ENCODE data around the gene SERP2.

DNA sequence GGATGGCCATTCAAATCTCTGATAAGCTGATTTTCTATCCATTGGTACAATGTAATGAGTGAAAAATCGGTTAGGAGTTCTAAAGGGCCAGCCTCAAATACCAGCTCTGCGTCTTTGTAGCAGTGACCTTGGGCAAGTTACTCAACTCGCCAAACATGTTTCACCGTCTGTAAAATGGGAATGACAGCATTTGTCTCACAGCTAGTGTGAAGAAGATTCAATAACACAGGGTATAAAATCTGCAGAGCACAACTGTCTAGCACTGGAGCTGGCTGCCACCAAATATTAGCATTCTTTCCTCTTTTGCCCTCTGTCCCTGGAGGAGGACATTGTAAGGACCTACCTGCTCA, 22.1 kb upstream of the SERP2 start:
- TF ChIP-seq POLR2A (IDR thresholded peaks at IDR 0.05), result no peak
- TF ChIP-seq CTCF (IDR thresholded peaks at IDR 0.05), result no peak
